Measurements from ENCODE around the gene SLC19A3. TPM values are rescaled to one million over a fixed set of nuclear protein-coding genes. Genes with fewer than 3 reads are reported as not detected.
A peak's percentile ranks its signal among the peaks of the same experiment; 100 is the strongest.
"Not testable (repeated sequence)": the region's sequence is repeated elsewhere in the genome, so short reads cannot be mapped to it uniquely, and the experiment has no call there.

Gene SLC19A3
- total and polyA plus RNA-seq, 5 experiments from 2014 or later: not detected

DNA sequence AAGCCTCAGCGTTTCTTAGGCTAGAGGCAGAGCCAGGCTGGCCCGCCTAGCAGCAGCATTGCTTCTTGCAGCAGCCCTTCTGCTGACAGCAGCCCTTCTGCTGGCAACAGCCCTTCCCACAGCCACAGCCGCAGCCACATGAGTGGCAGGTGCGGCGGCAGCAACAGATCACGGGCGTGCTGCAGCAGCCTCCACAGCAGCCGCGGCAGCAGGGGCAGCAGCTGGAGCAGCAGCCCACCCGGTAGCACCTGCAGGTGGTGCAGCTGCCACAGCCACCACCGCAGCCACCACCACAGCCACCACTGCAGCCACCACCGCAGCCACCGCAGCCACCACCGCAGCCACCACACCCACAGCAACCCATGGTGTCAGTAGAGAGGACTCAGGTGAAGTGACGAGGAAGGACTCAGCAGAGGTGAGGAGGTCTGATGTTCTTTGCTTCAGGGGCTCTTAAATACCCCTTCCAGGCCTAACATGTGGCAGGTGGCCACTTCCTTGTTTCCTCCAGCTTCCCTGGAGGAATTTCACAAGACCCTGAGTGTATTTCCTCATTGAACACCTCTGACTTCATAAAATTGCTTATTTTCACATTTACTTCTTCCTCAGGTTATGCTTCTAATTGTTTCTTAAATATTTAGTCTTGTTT is 6.7 kb upstream of the SLC19A3 start, which contains the start of gene SCYGR6:
Gene SCYGR6 (minus strand): TSS at position 364 of the 646 bp plus-strand sequence. CDS start 0 bp downstream, at position 364.
- H3K27ac Mint-ChIP-seq: no peak within 1 kb of the TSS
- no peaks in the 10 kb centered on the region for H3K36me3 Mint-ChIP-seq

DNA sequence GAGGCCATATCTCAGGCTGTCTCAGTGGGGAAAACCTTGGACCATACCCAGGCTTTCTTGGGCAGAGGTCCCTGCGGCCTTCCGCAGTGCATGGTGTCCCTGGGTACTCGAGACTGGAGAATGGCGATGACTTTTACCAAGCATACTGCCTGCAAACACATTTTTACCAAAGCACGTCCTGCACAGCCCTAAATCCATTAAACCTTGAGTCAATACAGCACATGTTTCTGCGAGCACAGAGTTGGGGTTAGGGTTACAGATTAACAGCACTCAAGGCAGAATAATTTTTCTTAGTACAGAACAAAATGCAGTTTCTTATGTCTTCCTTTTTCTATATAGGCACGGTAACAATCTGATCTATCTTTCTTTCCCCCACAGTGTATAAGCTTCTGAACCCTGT is 5.0 kb upstream of the SLC19A3 start:
- H3K4me3 Mint-ChIP-seq, H3K4me1 Mint-ChIP-seq, DNase-seq, H3K27ac Mint-ChIP-seq, ATAC-seq, H3K9me3 Mint-ChIP-seq, H3K36me3 Mint-ChIP-seq, POLR2A ChIA-PET: not testable (repeated sequence)
- peaks cover 12 to 38% (median 16%) of the 10 kb centered on the region in 5 donors for H3K27me3 Mint-ChIP-seq

More for the DNA sequence above, 6.7 kb upstream of the SLC19A3 start, which contains the start of gene SCYGR6:
- Mint-ChIP-seq H3K4me3 (no peak within 1 kb of the TSS), H3K27me3 (peaks cover 16 to 39% (median 22%) of the 10 kb centered on the region in 5 donors), H3K9me3 (no peaks in the 10 kb centered on the region), H3K4me1 (no peaks in the 10 kb centered on the region)
- ATAC-seq (no peak), DNase-seq (no peak)
- POLR2A ChIA-PET: no interaction called here

DNA sequence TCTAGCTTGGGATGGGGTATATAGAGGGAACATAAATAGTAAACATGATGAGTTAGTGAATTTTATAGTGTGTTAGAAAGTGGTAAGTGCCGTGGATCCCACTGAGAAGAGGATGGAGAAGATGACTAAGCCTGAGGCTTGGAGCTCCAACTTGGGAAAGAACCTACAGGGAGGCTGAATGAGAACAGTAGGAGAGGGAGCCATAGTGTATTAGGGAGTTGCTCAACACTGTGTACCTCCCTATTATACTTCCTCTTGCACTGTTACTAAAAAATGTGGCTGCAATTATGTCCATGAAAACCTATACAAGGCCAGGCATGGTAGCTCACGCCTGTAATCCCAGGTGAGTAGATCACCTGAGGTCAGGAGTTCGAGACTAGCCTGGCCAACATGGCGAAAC is 2.9 kb upstream of the SLC19A3 start:
- Mint-ChIP-seq H3K36me3 (no peaks in the 10 kb centered on the region), H3K27ac (no peak overlapping the region), H3K9me3 (no peaks in the 10 kb centered on the region), H3K4me3 (no peak overlapping the region), H3K27me3 (peaks cover 22 to 38% (median 23%) of the 10 kb centered on the region in 5 donors), H3K4me1 (peaks cover 0 to 8% (median 3%) of the 10 kb centered on the region in 4 donors)
- no peak for ATAC-seq
- no peak for DNase-seq
- POLR2A ChIA-PET: no interaction called here

DNA sequence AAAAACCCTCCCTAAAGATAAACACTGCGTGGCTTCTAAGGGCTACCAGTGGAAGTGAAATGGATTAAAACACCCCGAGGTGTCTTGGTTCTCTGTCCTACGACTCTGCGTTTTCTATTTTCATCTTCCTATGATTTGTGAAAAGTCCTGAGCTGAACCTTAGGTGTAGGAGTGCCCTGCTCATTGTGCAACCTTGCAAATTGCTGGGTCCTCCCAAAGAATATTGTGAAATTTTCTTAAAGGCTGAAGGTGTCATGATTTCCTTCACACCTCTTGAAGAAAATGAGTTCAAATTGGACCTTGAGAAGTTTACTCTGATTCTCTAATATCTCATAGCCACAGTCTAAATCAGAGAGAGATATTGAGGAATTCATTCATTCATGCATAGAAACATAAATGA is 1.8 kb upstream of the SLC19A3 start:
- Mint-ChIP-seq H3K36me3 (no peaks in the 10 kb centered on the region), H3K27me3 (peaks cover 22 to 38% (median 23%) of the 10 kb centered on the region in 5 donors), H3K9me3 (no peaks in the 10 kb centered on the region), H3K4me3 (no peak overlapping the region), H3K4me1 (peaks cover 0 to 8% (median 3%) of the 10 kb centered on the region in 4 donors), H3K27ac (no peak overlapping the region)
- ATAC-seq: no peak
- DNase-seq: no peak
- POLR2A ChIA-PET: no interaction called here

DNA sequence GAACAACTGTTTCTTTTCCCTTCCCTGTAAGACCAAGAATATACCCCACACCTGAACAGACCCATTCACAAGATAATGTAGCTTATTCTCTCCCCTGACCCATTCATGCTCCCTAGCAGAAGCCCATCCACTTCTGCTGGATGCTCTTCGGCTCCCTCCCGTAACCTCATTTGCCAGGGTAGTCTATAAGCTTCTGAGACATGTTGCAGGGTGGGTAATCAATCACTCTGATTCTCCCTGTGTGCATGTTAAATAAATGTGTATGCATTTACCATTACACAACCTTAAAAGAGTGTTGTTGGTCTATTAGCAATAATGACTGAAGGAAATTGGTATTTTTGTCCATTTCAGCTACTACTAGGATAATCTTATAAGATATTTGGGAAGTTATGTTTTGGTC is 1.3 kb downstream of the SLC19A3 start:
- Mint-ChIP-seq H3K27me3 (peaks cover 11 to 24% (median 21%) of the 10 kb centered on the region in 5 donors), H3K4me1 (peaks cover 0 to 8% (median 3%) of the 10 kb centered on the region in 4 donors), H3K27ac (no peak overlapping the region), H3K4me3 (no peak overlapping the region), H3K36me3 (no peaks in the 10 kb centered on the region), H3K9me3 (no peaks in the 10 kb centered on the region)
- ATAC-seq (no peak), DNase-seq (no peak)
- POLR2A ChIA-PET: no interaction called here

DNA sequence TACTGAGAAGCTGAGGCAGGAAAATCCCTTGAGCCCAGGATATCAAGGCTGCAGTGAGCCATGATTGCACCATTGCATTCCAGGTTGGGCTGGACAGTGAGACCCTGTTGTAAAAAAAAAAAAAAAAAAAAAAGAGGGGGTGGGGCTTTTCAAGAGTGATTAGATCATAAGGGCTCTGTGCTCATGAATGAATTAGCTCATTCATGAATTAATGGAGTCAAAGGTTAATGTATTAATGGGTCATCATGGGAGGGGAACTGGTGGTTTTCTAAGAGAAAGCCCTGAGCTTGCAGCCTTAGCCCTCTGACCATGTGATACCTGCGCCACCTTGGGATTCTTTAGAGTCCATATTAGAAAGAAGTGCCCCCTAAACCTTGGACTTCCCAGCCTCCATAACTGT is 4.5 kb downstream of the SLC19A3 start:
- peaks cover 6 to 16% (median 10%) of the 10 kb centered on the region in 5 donors for H3K27me3 Mint-ChIP-seq
- H3K4me1 Mint-ChIP-seq: peaks cover 0 to 8% (median 3%) of the 10 kb centered on the region in 4 donors
- H3K36me3 Mint-ChIP-seq: no peaks in the 10 kb centered on the region
- DNase-seq (no peak), ATAC-seq (no peak)
- peak overlapping the region in 1 of 10 donors; percentile 3 for H3K27ac Mint-ChIP-seq
- H3K9me3 Mint-ChIP-seq: no peaks in the 10 kb centered on the region
- no peak overlapping the region for H3K4me3 Mint-ChIP-seq
- POLR2A ChIA-PET: no interaction called here

GRCh38 chr2:227710986-227711385 is 6.8 kb downstream of the SLC19A3 start:
- H3K27me3 Mint-ChIP-seq: peaks cover 3 to 15% (median 5%) of the 10 kb centered on the region in 5 donors
- no peak overlapping the region for H3K4me3 Mint-ChIP-seq
- DNase-seq (no peak), ATAC-seq (no peak)
- H3K9me3 Mint-ChIP-seq: no peaks in the 10 kb centered on the region
- no peak overlapping the region for H3K27ac Mint-ChIP-seq
- no peaks in the 10 kb centered on the region for H3K36me3 Mint-ChIP-seq
- POLR2A ChIA-PET: no interaction called here
- no peaks in the 10 kb centered on the region for H3K4me1 Mint-ChIP-seq

DNA sequence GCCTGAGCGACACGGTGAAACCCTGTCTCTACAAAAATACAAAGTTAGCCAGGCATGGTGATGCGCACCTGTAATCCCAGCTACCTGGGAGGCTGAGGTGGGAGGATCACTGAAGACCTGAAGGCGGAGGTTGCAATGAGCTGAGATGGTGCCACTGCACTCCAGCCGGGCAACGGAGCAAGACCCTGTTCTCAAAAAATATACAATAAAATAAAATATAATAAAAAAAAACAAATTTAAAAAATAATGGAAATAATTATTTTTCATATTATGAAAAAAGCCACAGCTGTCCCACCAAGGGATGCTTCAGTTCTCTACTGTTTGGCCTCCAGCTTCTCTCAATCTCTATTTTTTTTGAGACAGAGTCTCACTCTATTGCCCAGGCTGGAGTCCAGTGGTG is 10.4 kb downstream of the SLC19A3 start:
- Mint-ChIP-seq H3K4me3 (no peak overlapping the region), H3K4me1 (no peaks in the 10 kb centered on the region), H3K27me3 (peaks cover 5 to 42% (median 17%) of the 10 kb centered on the region in 5 donors), H3K27ac (no peak overlapping the region), H3K9me3 (no peaks in the 10 kb centered on the region), H3K36me3 (no peaks in the 10 kb centered on the region)
- ATAC-seq (no peak), DNase-seq (no peak)
- POLR2A ChIA-PET: no interaction called here

DNA sequence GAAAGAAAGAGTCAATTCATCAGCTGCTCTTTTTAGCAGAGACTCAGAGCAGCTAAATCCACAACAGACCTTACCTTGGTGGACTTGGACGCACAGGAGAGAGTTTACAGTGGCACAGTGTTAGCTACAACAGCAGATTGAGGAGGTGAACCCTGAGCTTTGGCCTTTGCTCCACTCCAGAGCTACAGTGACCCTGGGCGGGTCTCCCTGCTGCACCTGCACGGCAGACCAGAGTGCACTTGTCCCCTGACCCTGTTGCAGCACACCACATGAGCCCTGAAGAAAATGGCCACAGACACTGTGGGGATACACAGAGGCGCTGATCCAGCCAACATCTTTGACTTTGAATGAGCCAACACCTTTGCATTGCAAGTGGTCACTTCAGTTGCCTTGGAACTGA is 11.0 kb downstream of the SLC19A3 start:
- ATAC-seq (no peak), DNase-seq (no peak)
- Mint-ChIP-seq H3K4me3 (no peak overlapping the region), H3K36me3 (no peaks in the 10 kb centered on the region), H3K27ac (no peak overlapping the region), H3K4me1 (no peaks in the 10 kb centered on the region), H3K27me3 (peaks cover 5 to 47% (median 16%) of the 10 kb centered on the region in 5 donors), H3K9me3 (no peaks in the 10 kb centered on the region)
- POLR2A ChIA-PET: no interaction called here

DNA sequence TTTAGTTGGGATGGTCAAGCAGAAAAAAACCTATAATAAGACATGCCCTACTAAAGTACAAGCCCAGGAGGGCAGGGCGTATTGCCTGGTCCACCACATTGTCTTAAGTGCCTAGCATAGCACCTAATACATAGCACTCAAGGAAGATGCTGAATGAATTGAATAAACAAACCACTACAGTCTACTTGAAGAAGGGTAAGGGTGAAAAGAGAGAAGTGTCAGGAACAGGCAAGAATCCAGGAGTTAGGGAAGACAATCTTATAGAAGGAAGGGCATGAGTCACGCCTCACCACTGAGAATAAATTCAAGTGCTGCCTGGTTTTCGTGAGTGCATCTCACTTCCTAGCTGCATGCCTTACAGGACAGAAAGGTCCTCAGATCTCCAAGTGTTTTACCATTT is 13.9 kb downstream of the SLC19A3 start:
- Mint-ChIP-seq H3K9me3 (no peaks in the 10 kb centered on the region), H3K4me3 (no peak overlapping the region), H3K36me3 (no peaks in the 10 kb centered on the region), H3K27ac (peak overlapping the region in 1 of 10 donors; percentile 1), H3K27me3 (peaks cover 16 to 61% (median 18%) of the 10 kb centered on the region in 5 donors), H3K4me1 (no peaks in the 10 kb centered on the region)
- ATAC-seq (no peak), DNase-seq (no peak)
- POLR2A ChIA-PET: no interaction called here

GRCh38 chr2:227703280-227703732 is 14.5 kb downstream of the SLC19A3 start:
- H3K4me3 Mint-ChIP-seq: no peak overlapping the region
- POLR2A ChIA-PET: no interaction called here
- no peaks in the 10 kb centered on the region for H3K4me1 Mint-ChIP-seq
- ATAC-seq (no peak), DNase-seq (no peak)
- H3K9me3 Mint-ChIP-seq: no peaks in the 10 kb centered on the region
- peaks cover 17 to 60% (median 17%) of the 10 kb centered on the region in 5 donors for H3K27me3 Mint-ChIP-seq
- H3K27ac Mint-ChIP-seq: no peak overlapping the region
- no peaks in the 10 kb centered on the region for H3K36me3 Mint-ChIP-seq

- DNase-seq (no peak), ATAC-seq (no peak)
- Mint-ChIP-seq H3K36me3 (no peaks in the 10 kb centered on the region), H3K27me3 (peaks cover 13 to 52% (median 17%) of the 10 kb centered on the region in 5 donors), H3K9me3 (no peaks in the 10 kb centered on the region), H3K4me1 (no peaks in the 10 kb centered on the region), H3K27ac (no peak overlapping the region), H3K4me3 (no peak overlapping the region)
- POLR2A ChIA-PET: no interaction called here
These were observed 16.3 kb downstream of the SLC19A3 start for GRCh38 chr2:227701556-227701955.

GRCh38 chr2:227696990-227697679 is 20.7 kb downstream of the SLC19A3 start:
- Mint-ChIP-seq H3K4me3 (no peak overlapping the region), H3K36me3 (no peaks in the 10 kb centered on the region), H3K27me3 (peaks cover 4 to 30% (median 9%) of the 10 kb centered on the region in 5 donors), H3K9me3 (no peaks in the 10 kb centered on the region), H3K27ac (no peak overlapping the region), H3K4me1 (no peaks in the 10 kb centered on the region)
- POLR2A ChIA-PET: no interaction called here
- DNase-seq (no peak), ATAC-seq (no peak)

All from naive thymus-derived CD8-positive, alpha-beta T cell (primary cell).